SK-N-MC (cell line): ENCODE data around the gene ATP5MK.

Source experiments
- DNase-seq: peaks from one replicate; pipeline ENCODE4 v3.0.0-alpha.2; 2011; ENCODE audit warnings: low read depth, low spot score
- H3K27ac ChIP-seq: fragments of 200-600 bp; sonication (generic); 2 replicates; pipeline ENCODE4 v1.5.1; 2016; ENCODE audit warnings: mixed run types
- H3K36me3 ChIP-seq: fragments of 200-600 bp; sonication (generic); 2 replicates; pipeline ENCODE4 v1.6.1; 2017; ENCODE audit warnings: antibody characterized with exemption, low read length, mixed read lengths; ENCODE audit not compliant: insufficient read depth
- H3K4me3 ChIP-seq: fragments of 200-600 bp; sonication (generic); 2 replicates; pipeline ENCODE4 v1.5.1; 2016
- H3K9ac ChIP-seq: fragments of 200-600 bp; sonication (generic); 2 replicates; pipeline ENCODE4 v1.8.0; 2017; ENCODE audit warnings: mixed run types, mixed read lengths; ENCODE audit not compliant: insufficient read length
- H3K9me3 ChIP-seq: fragments of 200-600 bp; sonication (generic); 2 replicates; pipeline ENCODE4 v1.6.1; 2017; ENCODE audit warnings: low read depth, mild to moderate bottlenecking, antibody characterized with exemption, low read length, moderate library complexity, mixed read lengths
- EZH2 ChIP-seq: fragments of 200-600 bp; sonication (generic); IDR thresholded peaks from one replicate; pipeline ENCODE4 v1.6.1; 2017; ENCODE audit warnings: antibody characterized with exemption
- FOXP2 ChIP-seq: optimal IDR thresholded peaks from 2 replicates; pipeline ENCODE3; 2011; ENCODE audit warnings: mild to moderate bottlenecking, moderate library complexity; ENCODE audit not compliant: insufficient read depth; ENCODE audit errors: extremely low read length, control extremely low read depth
- POLR2AphosphoS5 ChIP-seq: IDR thresholded peaks from 2 replicates; pipeline ENCODE4 v1.6.1; 2012; ENCODE audit warnings: mild to moderate bottlenecking, low read depth, low read length, borderline replicate concordance

Gene ATP5MK

GRCh38 chr10:103396067-103396788, at the start of gene ATP5MK, which contains the start of gene PDCD11:
ATP5MK (minus strand) TSS chr10:103396475; CDS start chr10:103392457, 4,018 bp downstream.
PDCD11 (plus strand) TSS chr10:103396626; CDS start chr10:103398427, 1,801 bp downstream.
- peak; percentile 52 for DNase-seq
- H3K9ac ChIP-seq = peak within 1 kb of the TSS; percentile 86
- H3K4me3 ChIP-seq = peak within 1 kb of the TSS; percentile 89
- peaks cover 37% of the 10 kb centered on the region for H3K36me3 ChIP-seq
- H3K27ac ChIP-seq = no peak within 1 kb of the TSS; the same call in 1 of the 2 replicates
- TF ChIP-seq EZH2 = no peak
- no peak for TF ChIP-seq FOXP2
- peak; percentile 91 for TF ChIP-seq POLR2AphosphoS5
- no peaks in the 10 kb centered on the region for H3K9me3 ChIP-seq

- no peaks in the 10 kb centered on the region for H3K9me3 ChIP-seq
- TF ChIP-seq POLR2AphosphoS5 = no peak
- TF ChIP-seq EZH2 = no peak
- no peak for TF ChIP-seq FOXP2
- no peak for DNase-seq
- H3K36me3 ChIP-seq = peaks cover 15% of the 10 kb centered on the region; the same call in 1 of the 2 replicates
- no peak overlapping the region for H3K27ac ChIP-seq
- no peak overlapping the region for H3K9ac ChIP-seq
- no peak overlapping the region for H3K4me3 ChIP-seq
Observed at GRCh38 chr10:103445366-103445765, 49.1 kb upstream of the ATP5MK start.

GRCh38 chr10:103444478-103444877, 48.2 kb upstream of the ATP5MK start:
- no peak overlapping the region for H3K9ac ChIP-seq
- peaks cover 15% of the 10 kb centered on the region; the same call in 1 of the 2 replicates for H3K36me3 ChIP-seq
- DNase-seq = no peak

GRCh38 chr10:103443475-103444185, 47.4 kb upstream of the ATP5MK start:
- Histone ChIP-seq H3K4me3 (no peak overlapping the region), H3K36me3 (peaks cover 15% of the 10 kb centered on the region; the same call in 1 of the 2 replicates), H3K9ac (no peak overlapping the region), H3K27ac (no peak overlapping the region), H3K9me3 (no peaks in the 10 kb centered on the region)
- TF ChIP-seq POLR2AphosphoS5 = no peak
- no peak for TF ChIP-seq EZH2
- TF ChIP-seq FOXP2 = no peak
- no peak for DNase-seq

More at GRCh38 chr10:103444478-103444877, 48.2 kb upstream of the ATP5MK start:
- TF ChIP-seq FOXP2 (no peak), POLR2AphosphoS5 (no peak), EZH2 (no peak)
- Histone ChIP-seq H3K4me3 (no peak overlapping the region), H3K27ac (no peak overlapping the region), H3K9me3 (no peaks in the 10 kb centered on the region)

GRCh38 chr10:103442031-103442461, 45.8 kb upstream of the ATP5MK start:
- Histone ChIP-seq H3K27ac (no peak overlapping the region), H3K36me3 (peaks cover 15% of the 10 kb centered on the region; the same call in 1 of the 2 replicates), H3K9me3 (no peaks in the 10 kb centered on the region), H3K4me3 (no peak overlapping the region), H3K9ac (no peak overlapping the region)
- no peak for TF ChIP-seq POLR2AphosphoS5
- TF ChIP-seq EZH2 = no peak
- TF ChIP-seq FOXP2 = no peak
- no peak for DNase-seq

GRCh38 chr10:103441611-103442010, 45.3 kb upstream of the ATP5MK start:
- no peak for TF ChIP-seq EZH2
- no peak for TF ChIP-seq FOXP2
- no peak for TF ChIP-seq POLR2AphosphoS5
- Histone ChIP-seq H3K27ac (no peak overlapping the region), H3K4me3 (no peak overlapping the region), H3K9ac (no peak overlapping the region), H3K36me3 (peaks cover 16% of the 10 kb centered on the region; the same call in 1 of the 2 replicates), H3K9me3 (no peaks in the 10 kb centered on the region)
- DNase-seq = no peak

GRCh38 chr10:103441206-103441605, 44.9 kb upstream of the ATP5MK start:
- no peak overlapping the region for H3K4me3 ChIP-seq
- DNase-seq = no peak
- no peaks in the 10 kb centered on the region for H3K9me3 ChIP-seq
- no peak overlapping the region for H3K27ac ChIP-seq
- no peak overlapping the region for H3K9ac ChIP-seq
- TF ChIP-seq FOXP2 (no peak), EZH2 (no peak), POLR2AphosphoS5 (no peak)
- H3K36me3 ChIP-seq = peaks cover 19% of the 10 kb centered on the region; the same call in 1 of the 2 replicates

GRCh38 chr10:103440416-103440815, 44.1 kb upstream of the ATP5MK start:
- no peak overlapping the region for H3K27ac ChIP-seq
- no peak for DNase-seq
- no peaks in the 10 kb centered on the region for H3K9me3 ChIP-seq
- TF ChIP-seq POLR2AphosphoS5 (no peak), EZH2 (no peak), FOXP2 (no peak)
- no peak overlapping the region for H3K4me3 ChIP-seq
- peaks cover 12% of the 10 kb centered on the region; the same call in 1 of the 2 replicates for H3K36me3 ChIP-seq
- no peak overlapping the region for H3K9ac ChIP-seq
